NCI-H146 (cell line): ENCODE data around the gene INPP4A.

Source experiments
- DNase-seq: peaks from one replicate; lab custom pipeline; 2025; lab: John Stamatoyannopoulos, UW

The INPP4A gene

DNA sequence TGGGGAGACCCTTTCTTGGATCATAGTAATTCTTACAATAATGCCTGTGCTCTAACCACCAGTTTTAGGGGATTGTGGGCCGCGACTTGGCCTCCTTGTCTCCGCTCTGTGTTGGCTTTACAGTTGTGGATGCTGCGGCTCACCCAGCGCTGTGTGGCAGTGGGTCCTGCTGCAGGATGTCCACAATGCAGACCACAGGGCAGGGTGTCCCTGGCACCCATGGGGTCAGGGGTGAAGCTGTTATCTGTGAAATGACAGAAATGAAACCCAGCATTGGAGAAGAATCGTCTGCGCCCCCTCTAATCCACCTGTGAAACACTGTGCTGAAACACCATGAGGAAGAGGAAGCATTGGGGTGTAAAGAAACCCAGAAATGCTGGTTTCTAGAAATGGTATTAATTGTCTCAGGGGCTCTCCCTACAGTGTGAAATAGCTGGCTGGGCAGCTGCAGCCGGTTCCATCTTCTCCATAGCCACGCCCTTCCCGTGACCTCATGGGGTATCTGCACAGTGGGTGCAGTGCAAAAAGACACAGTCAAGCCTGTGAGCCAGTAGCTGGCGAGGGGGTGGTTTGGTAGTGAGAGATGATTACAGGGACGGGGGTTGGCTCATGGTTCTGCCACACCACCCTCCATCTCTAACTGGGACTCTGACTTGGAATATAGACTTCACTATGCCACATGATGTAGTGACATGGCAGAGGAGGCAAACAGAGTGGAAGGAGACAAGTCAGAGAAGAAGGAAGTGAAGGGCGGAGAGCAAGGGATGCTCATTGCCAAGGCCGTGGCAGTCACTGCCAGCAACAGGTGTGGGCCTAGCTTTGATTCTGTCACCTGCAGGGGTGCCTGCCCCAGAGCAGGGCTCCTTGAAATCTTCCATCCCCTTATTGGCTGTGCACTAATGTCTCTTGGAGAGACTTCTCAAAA is 16.2 kb downstream of the INPP4A start:
- DNase-seq, result peak; percentile 56

DNA sequence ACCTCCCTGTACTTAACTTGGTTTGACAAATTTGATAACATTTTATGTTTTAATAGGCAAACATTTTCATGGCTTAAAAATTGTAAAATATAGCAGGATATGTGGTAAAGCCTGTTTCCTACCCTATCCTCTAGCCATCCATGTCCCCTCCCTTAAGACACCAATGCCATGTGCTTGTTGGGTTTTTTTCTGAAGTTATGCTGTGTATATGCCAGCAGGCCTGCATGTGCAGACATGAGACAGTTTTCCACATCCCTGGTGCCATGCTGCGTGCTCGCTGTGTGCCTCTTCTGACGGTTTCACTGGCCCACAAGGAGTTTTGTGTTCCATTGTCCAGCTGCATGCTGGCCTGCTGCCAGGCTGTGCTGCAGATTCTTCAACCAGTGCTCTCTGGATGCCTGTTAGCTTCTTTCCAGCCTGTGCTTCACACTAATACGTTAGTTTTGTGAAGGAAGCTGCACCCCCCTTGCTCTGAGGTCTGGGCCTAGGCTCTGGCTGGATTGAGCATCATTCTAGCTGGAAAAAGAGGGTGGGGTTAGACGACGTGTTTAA is 16.9 kb downstream of the INPP4A start:
- DNase-seq, result no peak

DNA sequence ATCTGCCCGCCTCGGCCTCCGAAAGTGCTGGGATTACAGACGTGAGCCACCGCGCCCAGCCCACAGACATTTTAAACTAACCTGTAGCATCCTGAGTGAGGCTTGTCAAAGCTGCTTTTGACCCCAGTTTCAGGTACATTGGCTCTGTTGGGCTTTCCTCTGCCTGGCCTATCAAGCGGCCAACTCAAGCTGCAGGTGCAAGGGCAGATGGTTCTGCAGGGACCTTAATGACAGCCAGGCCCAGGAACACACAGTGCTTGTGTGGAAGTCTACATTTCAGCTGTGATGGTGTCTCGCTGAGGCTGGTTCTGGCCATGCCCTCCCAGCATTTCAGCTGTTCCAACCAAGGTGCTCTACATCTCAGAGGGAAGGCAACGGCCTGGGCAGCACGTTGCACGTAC is 18.4 kb downstream of the INPP4A start:
- peak; percentile 95 for DNase-seq

GRCh38 chr2:98463551-98463971 is 18.9 kb downstream of the INPP4A start:
- peak; percentile 99 for DNase-seq

DNA sequence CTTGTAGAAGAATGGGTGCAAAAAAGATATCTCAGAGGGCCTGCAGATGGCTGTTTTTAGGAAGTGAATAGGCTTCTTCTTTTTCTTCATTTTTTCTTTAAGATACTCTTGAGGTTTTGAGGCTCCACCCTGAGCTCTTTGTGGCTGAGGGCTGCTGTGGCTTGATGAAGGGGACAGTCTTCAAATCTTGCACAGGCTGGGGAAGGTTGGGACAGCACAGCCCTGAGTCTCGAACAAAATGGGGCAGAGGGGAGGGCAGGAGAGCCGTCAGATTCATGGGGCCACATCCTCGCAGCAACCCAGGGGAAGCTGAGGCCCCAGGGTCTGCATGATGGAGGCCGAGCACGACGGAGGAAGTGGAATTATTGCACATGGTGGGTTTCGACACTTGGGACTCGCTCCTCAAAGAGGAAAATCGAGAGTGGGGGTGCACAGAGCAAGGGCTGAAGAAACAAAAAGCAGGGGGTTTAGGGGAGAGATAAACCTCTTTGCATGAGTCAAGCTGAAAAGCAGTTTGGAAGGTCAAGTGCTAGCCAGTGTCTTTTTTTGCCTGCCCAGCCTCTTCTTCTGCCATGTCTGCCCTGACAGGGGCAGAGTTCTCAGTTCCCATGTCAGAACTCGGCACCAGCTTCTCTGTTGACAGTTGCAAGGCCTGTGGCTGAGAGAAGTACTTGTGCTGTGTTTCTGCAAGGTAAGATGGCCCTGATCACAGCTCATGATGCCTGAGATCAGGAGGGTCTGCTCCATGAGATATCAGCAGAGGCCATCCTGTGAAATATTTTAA is 19.5 kb downstream of the INPP4A start:
- DNase-seq, result peak; percentile 14

GRCh38 chr2:98464772-98465310 is 20.2 kb downstream of the INPP4A start:
- DNase-seq, result no peak

- DNase-seq, result peak; percentile 76
Measured at GRCh38 chr2:98465456-98466226, 21.0 kb downstream of the INPP4A start.

- DNase-seq, result no peak
Measured at GRCh38 chr2:98467082-98467536, 22.5 kb downstream of the INPP4A start.

DNA sequence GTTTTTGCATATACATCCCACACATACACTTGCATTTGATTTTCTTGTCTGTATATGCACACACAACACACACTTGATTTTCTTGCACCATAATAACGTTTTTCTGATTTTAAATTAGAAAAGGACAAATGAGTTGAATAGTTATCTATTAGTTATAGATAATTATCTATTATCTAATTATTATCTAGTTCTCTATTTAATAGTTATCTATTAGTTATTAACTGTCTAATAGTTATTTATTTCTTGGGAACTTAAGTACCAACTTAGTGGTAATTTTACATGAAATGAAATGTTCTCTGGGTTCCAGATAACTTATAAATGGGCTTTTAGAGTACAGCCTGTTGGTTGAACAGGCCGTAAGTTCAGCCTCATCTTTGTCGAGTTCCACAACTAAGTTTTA is 23.0 kb downstream of the INPP4A start:
- no peak for DNase-seq

DNA sequence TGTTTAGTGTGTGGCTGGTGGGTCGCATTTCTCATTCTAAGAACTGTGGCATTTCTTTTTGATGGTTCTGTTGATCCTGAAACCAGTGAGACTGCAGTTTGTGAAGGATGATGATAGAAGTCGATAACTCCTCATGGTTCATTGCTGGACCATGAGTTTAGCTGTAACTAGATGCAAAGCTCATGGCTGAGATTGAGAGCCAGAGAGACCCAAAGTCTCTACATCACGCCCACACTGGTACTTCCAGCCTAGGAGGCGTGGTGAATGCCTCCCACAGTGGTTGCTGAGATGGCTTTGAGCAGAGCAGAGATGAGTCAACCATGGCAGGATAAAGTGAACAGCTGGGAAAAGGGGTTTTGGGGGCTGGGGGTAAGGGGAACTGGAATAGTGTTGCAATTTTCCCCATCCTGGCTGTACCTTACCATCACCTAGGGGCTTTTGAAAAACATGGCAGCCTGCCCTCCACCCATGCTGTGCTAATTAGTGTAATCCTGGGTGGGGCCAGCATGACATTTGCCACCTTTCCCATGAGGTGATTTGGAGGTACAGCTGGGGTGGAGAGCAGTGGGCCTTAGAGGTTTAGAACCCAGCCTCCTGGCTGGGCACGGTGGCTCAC is 24.1 kb downstream of the INPP4A start:
- no peak for DNase-seq

DNA sequence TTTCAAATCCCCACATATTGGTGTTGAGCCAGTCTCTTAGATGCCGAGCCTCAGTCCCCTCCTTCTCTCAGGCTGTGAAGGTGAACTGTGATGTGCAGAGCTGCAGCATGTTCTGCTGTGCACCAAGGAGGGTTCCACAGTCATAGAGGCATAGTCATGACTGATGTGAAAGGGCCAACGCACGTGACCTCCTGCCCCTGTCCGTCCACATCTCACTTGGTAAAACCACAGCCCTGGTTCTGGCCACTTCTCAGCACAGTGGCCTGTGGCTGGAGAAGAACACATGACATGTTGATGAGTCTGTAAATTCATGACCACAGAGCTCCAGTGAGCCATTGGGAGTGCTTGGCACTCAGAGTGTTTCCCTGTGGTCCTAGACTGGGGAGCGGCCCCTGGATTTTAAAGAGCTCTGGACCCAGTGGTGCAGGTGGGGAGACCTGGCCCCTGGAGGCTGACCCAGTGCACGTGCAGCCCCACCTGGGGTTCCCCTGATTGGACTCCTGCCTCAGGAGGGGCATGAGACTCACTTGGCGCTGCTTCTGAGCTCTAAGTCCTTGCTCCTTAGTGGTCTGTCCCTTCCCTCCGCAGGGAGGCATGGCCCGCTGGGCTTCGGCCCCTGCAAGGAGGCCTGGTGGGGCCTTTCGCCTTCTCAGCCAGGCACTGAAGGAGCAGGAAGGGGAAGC is 25.3 kb downstream of the INPP4A start:
- no peak for DNase-seq

DNA sequence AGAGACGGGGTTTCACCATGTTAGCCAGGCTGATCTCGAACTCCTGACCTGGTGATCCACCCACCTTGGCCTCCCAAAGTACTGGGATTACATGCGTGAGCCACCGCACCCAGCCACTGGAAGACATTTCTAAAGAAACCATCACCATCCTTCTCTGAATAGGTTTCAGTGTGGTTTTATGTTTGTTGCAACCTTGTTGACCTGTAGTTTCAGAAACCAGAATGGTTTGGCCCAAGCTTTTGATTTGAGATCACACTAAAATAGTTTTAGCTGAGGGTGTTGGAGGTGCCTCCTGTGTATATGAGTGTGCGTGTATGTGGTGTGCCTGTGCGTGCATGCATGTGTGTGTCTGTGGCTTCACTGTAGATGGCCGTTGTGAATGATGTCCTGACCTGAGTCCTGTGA is 26.2 kb downstream of the INPP4A start:
- no peak for DNase-seq

GRCh38 chr2:98471402-98472131 is 26.9 kb downstream of the INPP4A start:
- no peak for DNase-seq

DNA sequence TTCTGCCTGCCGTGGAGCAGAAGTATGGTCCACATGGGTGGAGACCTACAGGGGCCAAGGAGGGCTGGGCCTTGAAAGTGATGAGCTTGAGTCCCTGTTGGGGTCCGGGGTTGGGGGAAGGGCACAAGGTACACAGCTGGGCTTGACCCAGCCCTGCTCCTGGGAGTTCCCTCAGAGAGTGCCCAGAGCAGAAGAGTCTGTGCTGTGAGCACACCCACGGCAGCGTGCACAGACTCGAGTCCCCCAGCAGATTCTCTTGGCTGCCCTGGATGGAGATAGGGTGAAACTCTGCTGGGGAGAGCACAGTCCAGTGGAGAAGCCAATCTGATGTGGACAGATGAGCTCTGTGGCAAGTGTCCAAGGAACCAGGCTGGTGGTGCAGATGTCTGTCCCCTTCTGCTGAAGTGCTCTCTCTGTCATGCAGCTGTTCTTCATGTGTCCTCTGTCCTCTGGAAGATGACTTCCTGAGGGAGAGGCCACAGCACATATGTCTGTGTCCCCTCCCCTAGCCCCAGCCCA is 27.5 kb downstream of the INPP4A start:
- DNase-seq, result no peak

GRCh38 chr2:98472961-98473746 is 28.5 kb downstream of the INPP4A start:
- DNase-seq, result no peak

GRCh38 chr2:98473995-98474780 is 29.5 kb downstream of the INPP4A start:
- DNase-seq, result no peak

DNA sequence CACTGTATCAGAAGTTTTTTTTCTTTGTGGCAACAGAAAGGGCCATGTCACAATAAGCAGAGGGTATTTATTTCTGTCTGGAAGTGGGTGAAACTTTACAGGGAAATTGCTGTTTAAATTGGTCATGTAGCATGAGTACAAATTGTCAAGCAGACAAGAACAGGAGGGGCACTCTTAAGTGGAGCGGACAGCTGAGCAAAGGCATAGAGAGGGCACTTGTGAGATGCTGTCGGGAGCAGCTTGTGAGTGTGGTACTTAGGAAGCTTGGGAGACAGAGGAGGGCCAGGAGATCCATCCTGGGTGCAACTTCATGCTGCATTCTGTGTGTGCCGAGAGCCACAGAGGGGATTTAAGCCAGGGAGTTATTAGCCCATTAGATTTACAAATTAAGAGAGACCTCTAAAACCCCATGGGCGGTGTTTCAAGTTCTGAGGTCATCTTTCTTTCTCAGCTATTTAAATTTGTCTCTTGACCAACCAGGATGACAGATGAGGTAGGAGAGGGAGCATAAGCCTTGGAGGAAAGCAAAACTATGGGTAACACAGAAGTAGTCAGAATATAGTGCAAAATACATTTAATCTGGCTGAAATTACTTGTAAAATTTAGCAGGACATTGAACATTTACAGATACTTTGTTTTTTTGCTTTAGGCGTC is 30.4 kb downstream of the INPP4A start:
- DNase-seq, result no peak
